Epithelial cell of prostate (primary cell): ENCODE data around the gene PI4KA.
"Not testable (repeated sequence)": the region's sequence is repeated elsewhere in the genome, so short reads cannot be mapped to it uniquely, and the experiment has no call there.

Source experiments
- DNase-seq: peaks from one replicate; pipeline ENCODE4 v3.0.0-alpha.2; 2011; ENCODE audit warnings: low read depth, low spot score
- H3K27ac ChIP-seq: fragments of 450-650 bp; 2 replicates; pipeline ENCODE4 v1.5.1; 2017; ENCODE audit warnings: mild to moderate bottlenecking

Gene PI4KA

DNA sequence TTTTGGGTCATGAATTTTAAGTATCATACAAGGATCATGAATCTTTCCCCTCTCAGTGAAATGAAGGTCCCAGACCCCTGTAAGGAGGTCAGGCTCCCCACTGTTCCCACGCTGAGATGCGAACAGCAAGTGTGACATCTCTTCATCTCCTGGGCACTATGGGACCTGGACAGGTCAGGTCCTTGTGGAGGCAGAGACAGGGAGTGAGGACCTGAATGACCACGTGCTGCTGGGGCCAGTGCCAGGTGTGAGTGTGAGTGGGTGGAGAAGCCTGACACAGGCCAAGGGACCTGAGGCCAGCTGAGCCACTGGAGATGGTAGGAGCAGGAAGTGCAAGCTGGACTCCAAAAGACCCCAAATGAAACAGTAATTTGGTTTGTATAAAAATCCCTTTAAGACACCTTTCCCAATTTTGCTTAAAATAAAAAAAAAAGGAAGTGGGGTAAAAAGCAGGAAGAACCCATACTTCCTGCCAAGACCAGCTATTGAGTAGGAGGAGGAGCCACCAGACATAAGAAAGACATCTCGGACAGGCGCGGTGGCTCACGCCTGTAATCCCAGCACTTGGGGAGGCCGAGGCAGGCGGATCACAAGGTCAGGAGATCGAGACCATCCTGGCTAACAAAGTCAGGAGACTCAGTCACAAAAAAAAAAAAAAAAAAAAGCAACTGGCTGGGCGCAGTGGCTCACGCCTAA lies 120.1 kb downstream of the PI4KA start:
- no peak for DNase-seq
- no peak overlapping the region for H3K27ac ChIP-seq

DNA sequence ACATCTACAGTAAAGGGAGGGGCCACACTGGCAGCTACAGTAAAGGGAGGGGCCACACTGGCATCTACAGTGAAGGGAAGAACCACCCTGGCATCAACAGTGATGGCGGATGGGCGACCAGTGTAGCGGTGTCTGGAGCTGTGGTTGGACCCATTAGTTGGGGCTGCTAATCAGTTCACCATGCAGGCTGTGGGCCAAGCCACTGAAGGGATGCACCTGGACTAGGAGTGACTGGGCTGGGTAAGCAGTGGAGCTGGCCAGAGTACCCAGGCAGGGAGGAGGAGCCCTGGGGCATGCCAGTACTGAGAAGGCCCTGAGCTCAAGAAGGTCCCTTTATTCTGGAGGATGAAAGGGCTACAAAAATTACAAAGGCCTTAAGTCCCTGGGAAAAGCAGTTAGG lies 121.7 kb downstream of the PI4KA start:
- not testable (repeated sequence) for DNase-seq, H3K27ac ChIP-seq

DNA sequence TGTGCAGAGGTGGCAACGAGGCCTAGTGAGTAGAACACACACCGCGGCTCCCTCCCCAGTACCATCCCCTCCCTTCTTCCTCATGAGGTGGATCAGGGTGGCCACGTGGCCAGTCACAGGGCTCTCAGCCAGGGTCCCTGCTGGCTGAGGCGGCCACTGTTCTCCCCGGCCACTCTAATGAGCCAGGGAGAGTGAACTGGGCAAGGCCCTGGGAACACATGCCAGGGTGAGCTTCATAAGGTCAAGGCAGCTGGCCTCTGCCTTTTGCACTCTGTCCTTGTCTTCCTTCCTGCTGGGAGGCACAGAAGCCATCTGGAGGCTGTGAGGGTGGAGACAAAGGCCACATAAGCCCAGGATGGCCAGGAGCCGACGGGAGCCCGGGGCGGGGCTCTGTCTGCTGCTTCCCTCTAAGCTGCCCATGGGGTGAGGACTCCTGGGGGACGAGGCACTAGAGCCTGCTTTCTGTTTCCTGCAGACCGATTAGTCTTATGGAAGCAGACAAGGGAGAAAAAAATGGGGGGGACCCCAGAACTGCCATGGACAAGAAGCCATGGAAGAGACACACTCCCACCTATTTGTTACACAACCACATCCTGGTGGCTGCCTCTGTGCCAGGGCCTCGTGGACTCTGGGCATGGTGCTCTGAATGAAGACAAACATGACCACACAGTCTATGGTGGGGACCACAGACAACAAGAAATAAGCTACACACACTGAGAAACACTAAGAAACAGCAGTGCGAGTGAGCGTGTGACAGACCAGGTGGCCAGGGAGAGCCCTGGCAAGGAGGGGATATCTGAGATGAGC lies 123.1 kb downstream of the PI4KA start:
- DNase-seq: not testable (repeated sequence)

DNA sequence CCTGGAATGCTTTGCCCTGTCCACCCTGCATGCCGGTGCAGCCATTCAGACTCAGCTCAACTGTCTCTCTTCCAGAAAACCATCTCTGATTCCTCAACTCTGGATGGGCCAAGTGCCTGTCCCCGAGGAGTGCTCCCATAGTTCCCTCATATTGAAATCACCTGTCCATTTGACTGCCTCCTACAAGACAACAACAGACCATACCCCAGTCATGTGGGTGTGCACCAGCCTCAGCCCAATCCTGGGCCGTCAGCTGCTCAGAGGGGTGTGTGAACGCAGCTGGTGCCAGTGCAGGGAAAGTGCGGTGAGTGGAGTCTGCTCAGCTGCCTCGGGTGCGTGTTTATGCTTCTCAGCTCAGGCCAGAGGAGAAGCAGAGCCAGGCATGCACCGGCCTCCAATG lies 126.2 kb downstream of the PI4KA start:
- not testable (repeated sequence) for H3K27ac ChIP-seq, DNase-seq

More for the DNA sequence above, 123.1 kb downstream of the PI4KA start:
- not testable (repeated sequence) for H3K27ac ChIP-seq

DNA sequence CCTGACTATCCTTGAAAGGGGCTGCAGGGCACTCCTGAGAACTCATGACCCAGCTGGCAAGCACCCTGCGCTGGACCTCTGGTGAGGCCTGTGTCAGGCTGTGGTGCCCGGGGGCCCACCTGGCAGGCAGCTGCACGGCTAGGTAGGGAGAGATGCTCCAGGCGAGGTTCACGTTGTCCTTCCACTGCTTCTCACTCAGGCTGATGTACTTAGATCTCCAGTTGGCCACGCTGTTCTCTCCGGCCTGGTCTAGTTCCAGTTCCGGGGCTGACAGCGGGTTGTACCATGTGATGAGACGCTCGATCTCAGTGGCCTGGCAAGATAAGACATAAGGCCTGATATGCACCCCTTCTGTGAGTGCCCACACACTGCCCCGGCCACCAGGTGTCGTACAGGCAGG lies 129.4 kb downstream of the PI4KA start:
- H3K27ac ChIP-seq: no peak overlapping the region
- no peak for DNase-seq

DNA sequence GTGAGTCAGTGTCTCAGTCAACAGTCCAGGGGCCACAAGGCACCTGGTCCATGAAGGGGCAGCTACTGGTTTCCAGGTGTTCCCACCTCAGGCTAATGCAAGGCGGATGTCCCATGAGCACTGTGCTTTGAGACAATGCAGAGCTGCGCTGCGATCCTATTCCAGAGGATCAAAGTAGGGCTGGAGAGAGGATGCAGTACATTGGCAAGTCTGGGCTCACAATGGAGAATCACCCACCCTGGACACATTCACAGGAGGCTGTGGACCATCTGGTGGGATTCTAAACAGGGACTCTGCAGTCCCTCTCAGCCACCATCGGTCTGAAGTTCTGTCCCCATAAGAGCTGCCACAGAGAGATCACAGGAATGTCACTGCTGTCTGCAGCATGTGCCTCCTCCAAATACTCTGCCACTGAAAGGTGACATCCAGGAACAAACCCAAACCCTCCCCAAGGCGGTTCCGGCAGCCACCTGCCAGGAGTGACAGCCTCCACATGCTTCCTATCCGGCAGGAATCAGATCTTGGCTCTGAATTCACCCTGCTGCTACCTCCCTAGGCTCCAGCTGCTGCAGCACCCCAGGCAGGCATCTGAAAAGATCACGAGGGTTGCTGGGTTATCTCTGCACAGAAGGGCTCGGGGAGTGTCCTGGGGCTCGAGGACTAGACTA lies 130.0 kb downstream of the PI4KA start:
- DNase-seq: no peak
- no peak overlapping the region for H3K27ac ChIP-seq

DNA sequence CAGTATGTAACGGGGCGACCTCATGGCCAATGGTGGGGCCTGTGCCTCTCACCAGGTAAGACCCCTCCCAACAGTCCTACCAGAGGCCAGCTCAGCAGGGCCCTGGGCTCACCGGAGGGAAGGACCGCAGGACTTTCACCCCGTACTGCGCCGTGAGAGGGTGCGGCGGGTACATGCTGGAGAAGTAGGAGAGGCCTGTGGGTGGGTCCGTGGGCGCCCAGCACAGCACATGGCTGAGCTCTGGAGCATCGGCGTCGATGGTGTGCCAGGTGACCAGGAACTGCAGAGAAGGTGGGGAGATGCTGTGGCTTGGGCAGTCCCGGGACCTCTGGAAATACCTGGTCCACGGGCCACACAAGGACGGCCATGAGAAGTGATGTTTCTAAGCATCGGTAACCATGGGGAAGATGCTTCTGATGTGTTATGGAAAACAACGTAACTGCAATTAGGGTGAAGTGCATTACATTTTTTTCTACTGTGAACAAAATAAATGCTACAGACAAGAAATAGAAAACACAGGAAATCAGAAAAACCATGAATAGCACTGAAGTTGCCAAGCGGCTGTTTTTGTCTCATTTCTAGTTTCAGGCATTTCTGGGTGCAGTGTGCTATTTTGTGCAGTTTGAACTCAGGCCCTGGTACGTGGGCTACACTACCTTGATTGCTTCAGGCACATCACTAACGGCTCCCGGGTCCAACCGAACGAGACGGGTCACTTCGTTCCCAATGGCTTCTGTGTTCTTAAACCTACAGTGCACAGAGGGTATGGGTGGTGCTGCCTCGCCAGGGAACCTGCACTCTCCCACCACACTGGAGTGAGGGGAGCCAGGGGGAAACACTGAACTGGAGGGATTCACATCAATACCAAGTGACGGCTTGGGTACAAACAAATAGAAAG lies 131.2 kb downstream of the PI4KA start:
- no peak overlapping the region for H3K27ac ChIP-seq
- DNase-seq: no peak

DNA sequence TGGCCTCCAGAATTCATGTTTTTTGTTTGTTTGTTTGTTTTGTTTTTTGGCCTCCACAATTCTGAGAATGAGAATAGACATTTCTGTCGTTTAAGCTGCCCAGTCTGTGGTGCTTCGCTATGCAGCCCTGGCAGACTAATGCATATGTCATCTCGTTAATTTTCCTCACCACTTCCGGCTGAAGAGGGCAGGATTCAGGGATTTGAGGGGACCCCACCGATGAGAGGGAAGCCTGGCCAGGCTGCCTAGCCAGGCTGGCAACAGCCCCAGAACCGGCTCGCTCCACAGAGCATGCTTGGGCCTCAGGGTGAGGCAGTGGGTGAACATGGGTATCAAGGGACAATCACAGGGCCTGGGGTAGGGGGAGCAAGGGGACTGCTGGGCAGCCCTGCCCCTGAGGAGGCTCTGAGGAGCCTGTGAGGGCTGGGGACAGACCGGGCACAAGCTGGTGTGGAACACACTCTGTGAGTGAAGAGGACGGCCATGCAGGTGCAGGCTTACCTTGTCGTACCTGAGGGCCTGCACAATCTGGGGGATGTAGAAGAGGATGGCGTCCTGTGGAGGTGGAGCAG lies 132.5 kb downstream of the PI4KA start:
- H3K27ac ChIP-seq: no peak overlapping the region
- no peak for DNase-seq

DNA sequence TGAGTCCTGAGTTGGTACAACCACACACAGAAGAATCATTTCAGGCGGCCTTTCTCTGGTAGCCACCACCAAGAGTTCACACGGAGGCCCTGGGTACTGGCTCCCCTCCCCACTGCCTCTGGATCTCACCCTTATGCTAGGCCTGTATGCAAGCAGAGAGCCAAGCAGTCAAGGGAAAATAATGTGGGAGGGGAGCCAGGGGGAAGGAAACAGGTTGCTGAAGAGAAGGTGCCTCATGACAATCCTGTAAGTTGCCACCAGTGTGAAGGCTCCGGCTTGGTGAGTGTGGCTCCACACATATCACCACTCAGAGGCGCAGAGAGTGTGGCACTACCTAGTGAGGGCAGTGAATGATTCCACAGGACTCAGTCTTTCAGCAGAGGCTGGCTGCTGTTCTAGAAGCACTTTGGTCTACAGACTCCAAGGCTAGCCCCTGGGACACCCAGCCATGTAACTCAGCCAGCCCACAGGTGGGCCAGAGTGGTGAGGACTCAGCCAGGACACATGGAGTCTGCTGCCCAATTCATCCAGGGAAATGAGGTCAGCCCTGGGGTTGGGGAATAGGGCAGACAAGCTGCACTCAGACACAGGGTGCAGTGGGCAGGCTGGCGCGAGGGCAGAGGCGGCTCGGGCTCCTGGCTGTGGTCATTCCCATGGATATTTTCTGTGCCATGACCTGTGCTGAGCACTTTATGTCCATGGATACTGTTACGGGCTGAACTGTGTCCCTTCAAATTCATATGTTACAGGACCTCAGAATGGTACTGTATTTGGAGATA lies 133.7 kb downstream of the PI4KA start:
- DNase-seq: no peak

DNA sequence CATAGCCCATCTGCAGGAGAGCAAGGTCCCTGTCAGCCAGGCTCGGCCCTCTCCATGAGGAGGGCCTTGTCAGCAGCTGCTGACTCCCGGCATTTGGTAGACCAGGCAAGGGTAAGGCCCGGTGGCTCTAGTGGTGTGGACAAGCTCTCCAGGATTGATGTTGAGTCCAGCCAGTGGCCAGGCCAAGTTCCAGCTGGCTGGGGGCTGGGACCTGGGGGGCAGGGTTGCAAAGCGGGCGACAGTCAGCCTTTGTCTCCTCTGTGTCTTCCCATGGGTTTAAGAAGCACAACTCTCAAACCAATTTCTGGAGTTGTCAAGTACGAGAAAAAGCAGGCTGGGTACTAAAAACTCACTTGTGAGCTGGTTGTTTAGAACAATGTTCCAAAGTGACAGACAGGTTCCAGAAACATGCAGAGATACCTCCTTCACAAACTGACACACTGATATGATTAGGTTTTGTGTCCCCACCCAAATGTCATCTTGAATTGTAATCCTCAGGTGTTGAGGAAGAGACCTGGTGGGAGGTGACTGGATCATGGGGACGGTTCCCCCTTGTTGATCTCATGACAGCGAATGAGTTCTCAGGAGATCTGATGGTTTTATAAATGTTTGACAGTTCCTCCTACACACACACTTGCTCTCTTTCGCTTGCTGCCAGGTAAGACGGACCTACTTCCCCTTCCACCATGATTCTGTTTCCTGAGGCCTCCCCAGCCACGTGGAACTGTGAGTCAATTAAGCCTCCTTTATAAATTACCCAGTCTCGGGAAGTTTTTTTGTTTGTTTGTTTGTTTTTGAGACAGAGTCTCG lies 137.0 kb downstream of the PI4KA start:
- DNase-seq: no peak
- no peak overlapping the region for H3K27ac ChIP-seq

More for the DNA sequence above, 133.7 kb downstream of the PI4KA start:
- H3K27ac ChIP-seq: no peak overlapping the region

DNA sequence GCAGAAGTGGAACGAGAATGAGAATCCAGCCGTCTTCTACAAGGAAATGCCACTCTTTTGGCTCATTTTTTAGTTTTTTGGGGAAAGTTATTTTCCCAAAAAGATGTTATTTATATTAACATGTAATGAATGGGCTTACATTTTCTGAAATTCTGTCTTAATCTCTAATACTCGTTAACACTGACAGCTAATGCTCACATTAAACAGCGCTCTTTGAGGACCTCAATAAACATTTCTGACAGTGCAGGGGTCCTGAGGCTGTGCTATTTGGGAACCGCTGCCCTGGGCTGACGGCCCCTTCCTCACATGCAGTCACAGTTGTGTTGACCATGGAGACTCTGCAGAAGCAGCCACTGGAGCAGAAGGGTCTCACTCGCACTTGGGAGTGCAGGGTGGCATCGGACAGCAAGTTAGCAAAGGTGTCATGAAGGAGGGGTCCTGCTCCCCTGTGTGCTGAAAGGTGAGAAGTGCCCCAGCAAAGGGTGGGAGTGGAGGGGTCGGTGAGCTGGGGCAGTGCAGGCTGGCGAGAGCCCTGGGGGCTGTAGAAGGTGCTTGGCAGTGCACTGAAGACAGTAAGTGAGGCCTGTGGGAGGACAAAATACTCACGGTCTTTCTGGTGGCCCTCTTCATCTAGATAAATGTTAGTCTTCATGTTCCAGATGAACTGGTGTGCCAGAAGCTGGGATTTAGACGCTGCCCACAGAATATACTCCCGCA lies 137.8 kb downstream of the PI4KA start:
- no peak overlapping the region for H3K27ac ChIP-seq

DNA sequence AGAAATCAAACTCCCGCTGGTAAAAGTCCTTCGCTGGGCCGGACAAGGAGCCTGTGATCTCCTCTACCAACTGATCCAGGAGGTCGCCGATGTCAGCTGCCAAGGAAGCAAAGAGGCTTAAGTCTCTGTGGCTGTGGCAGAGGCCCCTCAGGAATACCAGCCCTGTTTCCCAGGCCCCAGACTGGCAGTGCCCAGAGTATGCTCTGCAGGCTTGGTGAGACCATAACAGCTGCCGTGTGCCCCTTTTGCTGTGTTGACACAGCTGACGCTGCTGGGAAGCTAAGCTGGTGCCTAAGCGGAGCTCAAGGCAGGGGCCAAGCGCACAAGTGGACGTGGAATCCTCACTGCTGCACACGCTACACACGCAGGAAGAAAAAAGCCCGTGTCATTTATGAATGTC lies 139.9 kb downstream of the PI4KA start:
- DNase-seq, H3K27ac ChIP-seq: not testable (repeated sequence)

More for the DNA sequence above, 137.8 kb downstream of the PI4KA start:
- DNase-seq: no peak

DNA sequence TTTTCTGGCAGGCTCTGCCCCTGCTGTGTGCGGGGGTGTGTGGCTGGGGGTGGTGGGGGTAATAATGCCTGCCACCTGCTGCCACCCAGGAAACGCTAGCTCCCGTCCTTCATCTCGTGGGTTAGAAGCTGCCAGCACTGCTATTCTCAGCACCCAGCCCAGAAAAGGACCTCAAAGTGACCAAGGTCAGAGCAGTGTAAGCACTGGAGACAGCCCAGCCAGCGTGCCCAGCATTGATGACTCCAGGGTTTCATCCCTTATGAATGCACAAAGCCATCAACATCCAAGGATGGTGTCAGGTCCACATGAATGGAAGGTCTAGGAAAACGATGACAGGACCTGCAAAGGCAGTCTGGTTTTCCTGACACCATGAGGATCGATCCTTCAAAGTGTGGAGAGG lies 140.6 kb downstream of the PI4KA start:
- not testable (repeated sequence) for H3K27ac ChIP-seq, DNase-seq

DNA sequence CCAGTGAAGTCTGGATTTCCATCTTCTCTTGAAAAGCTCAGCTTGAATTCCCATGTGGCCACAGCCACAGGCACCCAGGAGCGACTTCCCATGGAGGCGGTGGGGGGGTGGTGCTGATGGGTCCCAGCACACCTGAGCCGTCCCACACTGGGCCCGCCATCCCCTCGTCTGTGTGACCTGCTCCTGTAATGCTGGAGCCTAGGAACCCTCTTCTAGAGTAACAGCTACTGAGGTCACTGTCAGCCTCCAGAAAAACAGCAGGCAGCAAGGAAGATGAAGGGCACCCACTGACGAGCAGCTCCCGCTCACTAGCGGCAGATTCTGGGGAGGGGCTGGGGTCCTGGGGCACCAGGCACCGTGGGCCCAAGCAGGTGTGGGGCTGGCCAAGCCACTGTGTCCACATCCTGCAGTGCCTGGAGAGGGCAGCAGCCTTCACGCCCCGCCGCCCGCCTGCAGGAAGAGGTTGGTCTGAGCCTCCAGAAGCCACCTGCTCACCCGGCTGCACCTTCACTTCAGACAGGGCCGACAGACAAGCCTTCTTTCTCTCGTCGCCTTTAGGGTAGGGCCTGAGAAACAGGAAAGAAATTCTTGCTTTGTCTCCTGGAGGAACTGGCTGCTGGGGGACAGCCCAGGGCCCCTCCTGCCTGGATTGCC lies 141.3 kb downstream of the PI4KA start:
- DNase-seq: not testable (repeated sequence)

DNA sequence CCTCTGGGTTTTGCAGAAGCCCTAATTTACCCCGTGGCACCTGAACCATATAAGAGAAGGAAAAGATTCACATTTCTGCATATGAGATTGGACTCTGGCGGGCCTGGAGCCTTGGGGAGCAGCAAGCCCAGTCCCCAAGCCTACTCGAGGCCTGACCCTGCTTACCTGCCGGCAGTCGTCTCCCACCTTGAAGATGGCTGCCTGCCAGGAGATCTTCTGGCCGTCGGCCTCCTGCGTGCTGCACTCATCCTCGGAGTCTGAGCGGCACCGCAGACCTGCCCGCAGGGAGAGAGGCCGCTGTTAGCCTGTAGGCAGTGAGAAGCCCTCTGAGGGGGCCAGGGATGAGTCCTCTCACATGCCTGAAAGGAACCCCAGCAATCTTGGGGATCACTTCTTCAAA lies 145.5 kb downstream of the PI4KA start:
- DNase-seq, H3K27ac ChIP-seq: not testable (repeated sequence)

More for the DNA sequence above, 141.3 kb downstream of the PI4KA start:
- not testable (repeated sequence) for H3K27ac ChIP-seq

DNA sequence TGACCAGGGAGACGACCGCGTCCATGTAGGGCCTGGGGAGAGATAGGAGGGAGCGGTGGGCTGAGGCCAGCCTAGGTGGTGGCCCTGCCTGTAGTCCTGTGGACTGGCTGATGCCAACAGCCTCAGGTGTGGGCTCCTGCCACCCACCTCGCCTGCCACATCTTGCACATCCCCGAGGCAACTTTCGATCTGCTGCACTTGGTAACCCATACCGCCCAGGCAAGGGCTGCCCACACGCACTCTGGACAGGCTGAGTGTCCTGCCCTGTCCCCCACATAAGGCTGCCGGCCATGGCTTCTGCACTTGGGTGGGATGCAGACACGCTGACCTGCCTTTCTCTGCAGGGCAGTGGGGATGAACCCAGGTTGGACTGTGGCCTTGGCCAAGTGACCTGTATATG lies 148.6 kb downstream of the PI4KA start:
- H3K27ac ChIP-seq, DNase-seq: not testable (repeated sequence)

DNA sequence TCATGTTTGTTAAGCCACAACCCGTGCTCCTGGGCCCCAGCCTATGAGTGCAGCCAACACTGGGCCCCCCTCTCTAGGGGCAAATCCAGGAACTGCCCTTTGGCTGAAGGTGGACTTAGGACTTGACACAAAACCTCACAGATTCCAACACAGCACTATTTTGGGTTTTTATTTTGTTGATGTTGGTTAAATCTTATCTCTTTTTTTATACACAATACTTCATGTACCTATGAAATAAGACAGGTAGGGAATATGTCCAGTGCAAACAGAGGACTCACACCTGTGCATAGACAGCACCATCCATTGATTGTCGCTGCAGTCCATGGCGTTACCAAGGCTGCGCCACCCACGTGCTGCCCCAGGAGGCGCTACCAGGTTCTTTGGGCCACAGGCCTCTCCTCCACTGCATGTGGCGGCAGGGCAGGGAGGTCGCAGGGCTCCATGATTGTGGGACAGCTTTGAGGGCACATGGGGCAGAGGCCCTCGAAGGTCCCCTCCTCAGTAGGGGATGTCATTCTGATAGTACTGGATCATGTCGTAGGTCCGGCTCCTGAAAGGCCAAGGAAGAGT lies 151.0 kb downstream of the PI4KA start:
- not testable (repeated sequence) for H3K27ac ChIP-seq, DNase-seq
